Measurements from ENCODE around the gene CARD6. TPM values are rescaled to one million over a fixed set of nuclear protein-coding genes. Genes with fewer than 3 reads are reported as not detected.
"Not testable (repeated sequence)": the region's sequence is repeated elsewhere in the genome, so short reads cannot be mapped to it uniquely, and the experiment has no call there.

Gene CARD6
- total RNA-seq, 1 experiment from 2014 or later, result 2.7 TPM

DNA sequence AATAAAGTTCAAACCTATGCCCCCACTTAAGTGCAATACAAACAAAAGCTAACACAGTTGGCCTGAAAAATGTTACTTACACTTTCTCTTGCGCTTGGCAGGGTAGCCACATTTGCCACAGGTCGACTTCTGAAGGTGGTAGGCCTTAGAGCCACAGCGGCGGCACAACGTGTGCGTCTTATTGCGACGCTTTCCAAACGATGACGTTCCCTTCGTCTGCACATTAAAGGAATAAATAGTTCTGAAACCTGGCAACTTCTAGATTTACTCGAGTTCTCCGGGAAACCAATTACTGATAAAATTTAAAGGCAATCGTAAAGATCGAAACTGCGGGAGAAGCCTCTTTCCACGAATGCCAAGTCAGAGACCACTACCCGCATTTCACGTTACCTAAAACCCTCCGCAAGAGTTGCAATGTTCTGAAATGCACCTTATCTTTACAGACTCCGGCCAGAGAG, 6.7 kb upstream of the CARD6 start:
- peak overlapping the region; percentile 86 for H3K4me3 ChIP-seq
- DNase-seq, result peak in 1 of 2 experiments; percentile 51
- no peaks in the 10 kb centered on the region for H3K9me3 ChIP-seq (replicated peaks)
- peaks cover 9% of the 10 kb centered on the region; the same call in 1 of the 2 replicates for H3K4me1 ChIP-seq
- H3K36me3 ChIP-seq, result peaks cover 54% of the 10 kb centered on the region
- H3K27ac ChIP-seq, result peak overlapping the region; percentile 93
- no peaks in the 10 kb centered on the region for H3K27me3 ChIP-seq

DNA sequence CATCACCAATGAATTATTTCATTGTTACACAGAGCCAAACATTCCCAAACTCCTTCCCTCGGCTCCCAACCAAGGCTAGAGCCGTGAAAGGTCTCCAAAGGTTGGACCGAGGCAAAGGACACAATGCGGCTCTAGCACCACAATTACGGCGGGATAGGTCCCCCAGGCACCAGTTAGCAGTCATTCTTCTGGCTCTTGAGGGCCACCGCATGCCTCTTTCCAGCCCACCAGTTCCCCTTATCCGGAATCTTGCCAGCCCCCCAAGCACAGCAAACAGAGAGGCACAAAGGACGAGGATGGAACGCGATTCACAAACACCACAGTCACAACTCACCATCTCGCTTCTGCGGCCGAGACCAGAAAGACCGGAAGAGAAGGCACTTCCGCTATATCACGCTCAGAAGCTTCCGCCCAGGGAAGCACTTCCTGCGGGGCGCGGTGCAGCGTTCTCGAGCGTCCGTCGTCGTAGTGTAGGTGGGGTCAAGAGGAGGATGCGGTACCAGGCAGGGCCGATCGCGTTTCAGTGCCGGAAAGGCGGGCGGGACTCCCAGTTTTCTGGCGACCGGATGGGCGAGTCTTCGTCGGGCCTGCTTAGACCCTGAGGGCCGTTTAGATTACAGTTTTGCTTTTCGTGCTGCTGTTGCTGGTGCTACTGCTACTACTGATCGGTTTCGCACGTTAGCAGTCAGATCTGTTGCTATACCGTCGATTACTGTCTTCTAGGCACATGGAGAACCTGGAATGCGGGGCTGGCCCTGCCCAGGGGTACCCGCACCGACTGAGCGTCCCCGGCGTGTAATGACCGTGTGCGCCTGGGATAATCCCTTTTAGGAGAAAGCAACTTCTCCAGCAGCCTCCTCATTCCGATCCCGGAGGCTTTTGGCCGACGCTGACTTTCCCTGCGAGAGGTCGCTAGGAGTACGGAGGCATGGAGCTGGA, 6.0 kb upstream of the CARD6 start, which contains the start of gene RPL37:
Gene RPL37 (minus strand): TSS at position 374 of the 939 bp plus-strand sequence. CDS start 37 bp downstream, at position 337.
- peaks cover 47% of the 10 kb centered on the region for H3K36me3 ChIP-seq
- H3K9me3 ChIP-seq (replicated peaks), result no peaks in the 10 kb centered on the region
- peak within 1 kb of the TSS; percentile 93 for H3K27ac ChIP-seq
- H3K27me3 ChIP-seq, result no peaks in the 10 kb centered on the region
- peak within 1 kb of the TSS; percentile 86 for H3K4me3 ChIP-seq
- peaks cover 9% of the 10 kb centered on the region; the same call in 1 of the 2 replicates for H3K4me1 ChIP-seq
- peak; percentile 99 for DNase-seq

DNA sequence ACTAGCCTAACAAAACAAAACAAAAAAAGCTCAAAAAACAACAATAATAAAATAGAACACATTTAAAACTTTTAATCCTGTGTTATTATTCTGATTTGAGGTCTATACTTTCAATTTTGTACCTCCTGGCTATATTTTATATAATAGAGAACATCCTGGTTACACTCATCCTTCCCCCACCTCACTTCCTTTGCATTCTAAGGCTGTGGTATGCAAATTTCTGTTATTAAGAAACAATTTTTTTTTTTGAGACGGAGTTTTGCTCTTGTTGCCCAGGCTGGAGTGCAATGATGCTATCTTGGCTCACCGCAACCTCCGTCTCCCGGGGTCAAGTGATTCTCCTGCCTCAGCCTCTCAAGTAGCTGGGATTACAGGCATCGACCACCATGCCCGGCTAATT, 3.1 kb upstream of the CARD6 start:
- Histone ChIP-seq H3K4me1 (peaks cover 11% of the 10 kb centered on the region), H3K36me3 (peaks cover 17% of the 10 kb centered on the region), H3K4me3 (no peak overlapping the region), H3K27me3 (no peaks in the 10 kb centered on the region), H3K27ac (no peak overlapping the region), H3K9me3 (replicated peaks) (no peaks in the 10 kb centered on the region)
- no peak for DNase-seq

DNA sequence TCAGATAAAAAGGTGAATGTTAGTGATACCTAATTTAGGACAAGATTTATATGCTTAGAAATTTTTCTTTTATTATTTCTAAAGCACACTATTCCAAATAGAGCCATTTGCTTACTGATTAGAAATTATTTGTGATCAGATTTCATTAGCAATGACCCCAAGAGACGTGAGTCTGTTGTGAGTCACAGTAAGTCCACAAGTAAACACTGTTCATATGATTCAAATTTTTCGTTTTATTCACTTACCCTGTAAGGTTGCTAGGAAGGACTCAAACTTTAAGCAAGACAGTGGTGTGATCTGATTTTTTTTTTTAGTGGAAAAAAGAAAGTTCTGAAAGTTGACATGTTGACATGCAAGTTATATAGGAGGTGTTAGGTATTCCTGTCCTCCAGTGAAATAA, 1.2 kb downstream of the CARD6 start:
- Histone ChIP-seq H3K36me3 (no peaks in the 10 kb centered on the region), H3K4me1 (peaks cover 11% of the 10 kb centered on the region), H3K9me3 (replicated peaks) (no peaks in the 10 kb centered on the region), H3K27ac (no peak overlapping the region; the same call in 1 of the 2 replicates), H3K27me3 (no peaks in the 10 kb centered on the region), H3K4me3 (peak overlapping the region; percentile 51)
- no peak for DNase-seq

- no peaks in the 10 kb centered on the region for H3K27me3 ChIP-seq
- no peaks in the 10 kb centered on the region for H3K9me3 ChIP-seq (replicated peaks)
- H3K27ac ChIP-seq, result no peak overlapping the region
- peaks cover 11% of the 10 kb centered on the region for H3K4me1 ChIP-seq
- no peak for DNase-seq
- no peaks in the 10 kb centered on the region for H3K36me3 ChIP-seq
- H3K4me3 ChIP-seq, result no peak overlapping the region
Observed at GRCh38 chr5:40844565-40844964, 3.4 kb downstream of the CARD6 start.

GRCh38 chr5:40846371-40846770, 5.2 kb downstream of the CARD6 start:
- Histone ChIP-seq H3K27me3 (no peaks in the 10 kb centered on the region), H3K36me3 (no peaks in the 10 kb centered on the region), H3K4me3 (no peak overlapping the region), H3K9me3 (replicated peaks) (no peaks in the 10 kb centered on the region), H3K27ac (no peak overlapping the region), H3K4me1 (peaks cover 11% of the 10 kb centered on the region)
- DNase-seq, result no peak

DNA sequence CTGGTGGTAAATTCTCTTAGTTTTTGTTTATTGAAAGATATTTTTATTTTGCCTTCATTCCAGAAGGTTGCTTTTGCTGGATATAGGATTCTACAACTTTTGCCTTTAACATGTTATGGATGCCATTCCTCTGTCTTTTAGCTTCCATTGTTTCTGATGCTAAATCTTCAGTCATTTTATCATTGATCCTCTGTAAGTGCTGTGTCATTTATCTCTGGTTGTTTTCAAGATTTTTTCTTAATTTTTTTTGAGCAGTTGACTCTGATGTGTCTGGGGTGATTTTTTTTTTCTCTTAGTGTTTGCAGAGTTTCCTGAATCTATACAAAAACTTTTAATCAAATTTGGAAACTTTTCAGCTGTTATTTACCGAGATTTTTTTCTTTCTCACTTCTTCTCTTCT, 6.4 kb downstream of the CARD6 start:
- Histone ChIP-seq H3K27ac (no peak overlapping the region), H3K4me3 (no peak overlapping the region), H3K36me3 (no peaks in the 10 kb centered on the region), H3K9me3 (replicated peaks) (no peaks in the 10 kb centered on the region), H3K4me1 (peaks cover 5% of the 10 kb centered on the region), H3K27me3 (no peaks in the 10 kb centered on the region)
- no peak for DNase-seq

DNA sequence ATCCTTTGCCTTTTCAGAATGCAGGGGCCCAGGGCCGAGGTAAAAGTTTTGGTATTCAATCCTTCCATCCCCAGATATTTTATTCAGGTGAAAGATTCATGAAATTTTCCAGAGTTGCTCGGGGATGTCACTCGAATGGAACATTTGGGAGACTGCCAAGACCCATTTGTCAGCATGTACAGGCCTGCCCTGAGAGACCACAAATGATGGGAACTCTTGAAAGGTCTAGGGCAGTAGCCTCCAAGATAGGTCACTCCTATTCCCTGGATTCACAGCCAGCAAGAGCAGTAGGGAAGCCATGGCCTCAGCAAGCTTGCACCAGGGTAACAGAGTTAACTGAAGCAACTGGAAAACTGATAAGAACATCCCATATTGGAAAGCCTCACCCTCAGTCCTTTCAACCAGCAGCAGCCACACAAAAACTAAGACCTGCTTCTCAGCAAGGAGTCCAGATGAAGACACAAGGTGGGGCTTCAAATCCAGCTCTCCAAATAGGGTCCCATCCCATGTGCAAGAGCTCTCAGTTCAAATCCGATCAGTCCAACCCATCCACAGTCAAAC, 12.5 kb downstream of the CARD6 start:
- no peaks in the 10 kb centered on the region for H3K27me3 ChIP-seq
- no peak overlapping the region for H3K27ac ChIP-seq
- peak in 1 of 2 experiments; percentile 48 for DNase-seq
- no peaks in the 10 kb centered on the region for H3K36me3 ChIP-seq
- no peaks in the 10 kb centered on the region; the same call in 1 of the 2 replicates for H3K9me3 ChIP-seq (replicated peaks)
- no peaks in the 10 kb centered on the region for H3K4me1 ChIP-seq
- H3K4me3 ChIP-seq, result no peak overlapping the region

DNA sequence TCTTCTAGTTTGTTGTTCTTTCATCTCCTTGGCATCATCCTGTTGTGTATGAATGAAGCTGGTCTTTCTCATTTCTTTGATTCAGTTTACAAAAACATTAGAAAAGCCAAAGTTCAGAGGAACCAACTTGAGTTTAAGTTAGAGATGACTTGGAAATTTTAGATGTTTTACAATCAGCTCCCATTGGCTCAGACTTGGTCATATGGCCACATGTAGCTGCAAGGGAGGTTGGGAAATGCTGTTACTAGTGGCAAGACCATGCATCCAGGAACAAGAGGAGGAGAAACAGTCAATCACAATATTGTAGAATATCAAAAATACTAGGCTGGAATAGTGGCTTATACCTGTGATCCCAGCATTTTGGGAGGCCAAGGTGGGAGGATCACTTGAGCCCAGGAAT, 19.5 kb downstream of the CARD6 start:
- H3K27me3 ChIP-seq, result no peaks in the 10 kb centered on the region
- H3K4me1 ChIP-seq, result no peaks in the 10 kb centered on the region
- H3K4me3 ChIP-seq, result no peak overlapping the region
- H3K9me3 ChIP-seq (replicated peaks), result peaks cover 5% of the 10 kb centered on the region
- no peak overlapping the region for H3K27ac ChIP-seq
- DNase-seq, result no peak
- no peaks in the 10 kb centered on the region for H3K36me3 ChIP-seq

DNA sequence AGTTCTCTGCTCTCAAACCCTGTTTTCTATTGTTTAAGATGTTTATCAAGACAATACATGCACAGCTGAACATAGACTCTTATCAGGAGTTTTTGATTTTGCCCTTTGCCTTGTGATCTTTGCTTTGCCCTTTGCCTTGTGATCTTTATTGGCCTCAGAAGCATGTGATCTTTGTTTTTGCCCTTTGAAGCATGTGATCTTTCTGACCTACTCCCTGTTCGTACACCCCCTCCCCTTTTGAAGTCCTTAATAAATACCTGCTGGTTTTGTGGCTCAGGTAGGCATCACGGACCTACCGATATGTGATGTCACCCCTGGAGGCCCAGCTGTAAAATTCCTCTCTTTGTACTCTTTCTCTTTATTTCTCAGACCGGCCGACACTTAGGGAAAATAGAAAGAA, 23.8 kb downstream of the CARD6 start:
- not testable (repeated sequence) for H3K4me1 ChIP-seq; H3K27ac ChIP-seq; H3K27me3 ChIP-seq; DNase-seq; H3K36me3 ChIP-seq; H3K9me3 ChIP-seq (replicated peaks); H3K4me3 ChIP-seq

DNA sequence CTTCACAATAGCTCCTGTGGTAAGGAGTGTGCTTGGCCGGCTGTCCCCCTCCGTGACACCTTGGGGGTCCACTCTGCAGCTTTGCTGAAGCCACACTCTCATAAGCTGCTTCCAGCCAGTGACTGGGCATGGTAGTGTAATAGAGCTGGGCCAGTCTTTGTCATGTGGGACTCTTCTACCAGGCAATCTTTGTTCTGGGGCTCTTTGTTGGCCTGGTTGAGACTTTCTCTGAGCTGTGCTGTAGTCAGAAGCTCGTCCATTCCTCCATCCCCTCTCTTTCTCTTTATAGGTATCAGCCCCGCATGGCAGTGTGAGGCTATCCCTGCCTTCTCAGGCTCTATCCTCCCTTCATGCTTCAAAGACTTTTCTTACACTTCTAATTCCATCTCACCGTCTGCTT, 25.7 kb downstream of the CARD6 start:
- no peak overlapping the region for H3K27ac ChIP-seq
- no peaks in the 10 kb centered on the region for H3K4me1 ChIP-seq
- H3K27me3 ChIP-seq, result no peaks in the 10 kb centered on the region
- no peaks in the 10 kb centered on the region for H3K36me3 ChIP-seq
- H3K4me3 ChIP-seq, result no peak overlapping the region
- no peak for DNase-seq
- H3K9me3 ChIP-seq (replicated peaks), result peaks cover 5% of the 10 kb centered on the region

- no peaks in the 10 kb centered on the region for H3K36me3 ChIP-seq
- no peaks in the 10 kb centered on the region for H3K27me3 ChIP-seq
- H3K4me1 ChIP-seq, result no peaks in the 10 kb centered on the region
- no peak overlapping the region for H3K4me3 ChIP-seq
- H3K9me3 ChIP-seq (replicated peaks), result peaks cover 2% of the 10 kb centered on the region
- H3K27ac ChIP-seq, result no peak overlapping the region
- DNase-seq, result peak in 1 of 2 experiments; percentile 32
Observed at GRCh38 chr5:40869384-40869783, 28.2 kb downstream of the CARD6 start.

- H3K9me3 ChIP-seq (replicated peaks), result no peaks in the 10 kb centered on the region; the same call in 1 of the 2 replicates
- no peaks in the 10 kb centered on the region for H3K4me1 ChIP-seq
- no peak overlapping the region for H3K27ac ChIP-seq
- no peak overlapping the region for H3K4me3 ChIP-seq
- no peak for DNase-seq
- no peaks in the 10 kb centered on the region for H3K36me3 ChIP-seq
- no peaks in the 10 kb centered on the region for H3K27me3 ChIP-seq
Observed at GRCh38 chr5:40871177-40871576, 30.0 kb downstream of the CARD6 start.

GRCh38 chr5:40872253-40872652, 31.1 kb downstream of the CARD6 start:
- not testable (repeated sequence) for H3K27me3 ChIP-seq; H3K36me3 ChIP-seq; H3K27ac ChIP-seq; DNase-seq; H3K4me3 ChIP-seq; H3K9me3 ChIP-seq (replicated peaks); H3K4me1 ChIP-seq

GRCh38 chr5:40873286-40873880, 32.2 kb downstream of the CARD6 start:
- Histone ChIP-seq H3K27ac (no peak overlapping the region), H3K4me1 (no peaks in the 10 kb centered on the region), H3K36me3 (no peaks in the 10 kb centered on the region), H3K4me3 (no peak overlapping the region), H3K9me3 (replicated peaks) (no peaks in the 10 kb centered on the region; the same call in 1 of the 2 replicates), H3K27me3 (no peaks in the 10 kb centered on the region)
- no peak for DNase-seq
